Activated CD4-positive, alpha-beta T cell treated with anti-CD3 and anti-CD28 coated beads for 4 hours (primary cell): ENCODE measurements around the gene TMEM175.
"Not testable (repeated sequence)": the region's sequence is repeated elsewhere in the genome, so short reads cannot be mapped to it uniquely, and the experiment has no call there.

ENCODE experiments used
- DNase-seq, 2 donors: peaks; one replicate each; pipeline ENCODE4 v3.0.0-alpha.2; 2020

Gene TMEM175

GRCh38 chr4:973431-974397, 41.5 kb downstream of the TMEM175 start, which contains the start of gene DGKQ:
Gene DGKQ (minus strand): TSS chr4:973569. CDS start chr4:973482, 87 bp downstream.
- DNase-seq = peak; percentile 87 to 89

- no peak for DNase-seq
Observed at GRCh38 chr4:974668-975067, 42.4 kb downstream of the TMEM175 start.

DNA sequence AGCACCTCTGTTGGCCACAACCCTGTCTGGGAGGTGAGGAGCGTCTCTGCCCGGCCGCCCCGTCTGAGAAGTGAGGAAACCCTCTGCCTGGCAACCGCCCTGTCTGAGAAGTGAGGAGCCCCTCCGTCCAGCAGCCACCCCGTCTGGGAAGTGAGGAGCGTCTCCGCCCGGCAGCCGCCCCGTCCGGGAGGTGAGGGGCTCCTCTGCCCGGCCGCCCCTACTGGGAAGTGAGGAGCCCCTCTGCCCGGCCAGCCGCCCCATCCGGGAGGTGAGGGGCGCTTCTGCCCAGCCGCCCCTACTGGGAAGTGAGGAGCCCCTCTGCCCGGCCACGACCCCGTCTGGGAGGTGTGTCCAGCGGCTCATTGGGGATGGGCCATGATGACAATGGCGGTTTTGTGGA, 43.8 kb downstream of the TMEM175 start:
- not testable (repeated sequence) for DNase-seq

- no peak for DNase-seq
Observed at GRCh38 chr4:978957-979701, 46.9 kb downstream of the TMEM175 start.

DNA sequence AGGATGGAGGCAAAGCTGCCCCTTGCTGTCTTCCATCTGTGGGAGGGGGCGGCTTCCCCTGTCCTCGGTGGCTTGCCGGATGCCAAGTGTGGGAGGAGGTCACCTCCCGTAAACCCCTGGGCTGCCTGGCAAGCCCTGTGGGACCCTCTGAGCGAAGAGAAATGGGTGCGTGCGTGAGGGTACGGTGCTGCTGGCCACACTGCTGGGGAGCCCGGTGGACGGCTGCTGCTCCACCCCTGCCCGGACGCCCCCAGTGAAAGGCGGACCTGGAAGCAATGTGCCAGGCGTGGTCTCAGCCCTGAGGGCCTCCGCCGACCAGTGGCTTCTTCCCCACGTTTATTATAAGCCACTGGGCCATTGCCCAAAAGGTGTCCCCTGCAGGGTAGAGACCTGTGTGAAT, 50.0 kb downstream of the TMEM175 start:
- DNase-seq = no peak

DNA sequence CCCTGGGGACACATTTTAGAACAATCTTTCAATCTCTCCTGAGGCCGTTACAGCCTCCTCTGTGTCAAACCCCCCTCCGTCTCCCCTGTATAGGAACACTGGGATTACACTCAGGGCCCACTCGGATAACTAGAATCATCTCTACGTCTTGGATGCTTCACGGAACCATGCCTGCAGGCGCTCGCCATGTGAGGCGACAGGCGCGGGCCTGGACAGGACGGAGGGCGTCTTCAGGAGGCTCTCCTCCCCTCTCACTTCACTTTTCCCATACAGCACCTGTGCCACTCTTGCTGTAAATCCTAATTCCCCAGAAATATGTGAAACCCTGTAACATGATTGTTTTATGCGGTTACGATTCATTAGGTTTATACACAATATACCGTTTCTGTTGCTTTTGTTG, 50.6 kb downstream of the TMEM175 start:
- no peak for DNase-seq

- no peak for DNase-seq
Observed at GRCh38 chr4:984336-985054, 52.2 kb downstream of the TMEM175 start.

- DNase-seq = peak; percentile 70 to 71
Observed at GRCh38 chr4:985123-985830, 53.0 kb downstream of the TMEM175 start.

DNA sequence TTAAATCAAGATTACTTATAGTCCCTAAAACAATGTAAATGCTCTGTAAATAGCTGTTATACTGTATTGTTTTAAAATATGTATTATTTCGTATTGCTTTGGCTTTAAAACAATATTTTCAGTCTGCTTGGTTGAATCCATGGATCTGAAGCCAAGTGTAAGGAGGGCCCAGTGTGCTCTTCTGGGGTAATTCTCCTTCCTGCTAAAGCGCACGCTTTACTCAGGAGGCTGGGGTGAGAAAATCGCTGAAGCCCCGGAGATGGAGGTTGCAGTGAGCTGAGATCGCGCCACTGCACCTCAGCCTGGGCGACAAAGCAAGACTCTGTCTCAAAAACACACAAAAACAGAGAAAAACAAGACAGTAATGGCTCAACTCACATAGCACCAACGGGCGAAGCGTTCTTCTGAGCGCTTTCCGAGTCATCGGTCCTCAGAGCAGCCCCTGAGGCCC, 54.2 kb downstream of the TMEM175 start:
- no peak for DNase-seq

GRCh38 chr4:986879-987623, 54.8 kb downstream of the TMEM175 start, which contains the start of gene IDUA:
Gene IDUA (plus strand): TSS chr4:987044. CDS start chr4:987085, 41 bp downstream.
- peak; percentile 86 to 88 for DNase-seq

DNA sequence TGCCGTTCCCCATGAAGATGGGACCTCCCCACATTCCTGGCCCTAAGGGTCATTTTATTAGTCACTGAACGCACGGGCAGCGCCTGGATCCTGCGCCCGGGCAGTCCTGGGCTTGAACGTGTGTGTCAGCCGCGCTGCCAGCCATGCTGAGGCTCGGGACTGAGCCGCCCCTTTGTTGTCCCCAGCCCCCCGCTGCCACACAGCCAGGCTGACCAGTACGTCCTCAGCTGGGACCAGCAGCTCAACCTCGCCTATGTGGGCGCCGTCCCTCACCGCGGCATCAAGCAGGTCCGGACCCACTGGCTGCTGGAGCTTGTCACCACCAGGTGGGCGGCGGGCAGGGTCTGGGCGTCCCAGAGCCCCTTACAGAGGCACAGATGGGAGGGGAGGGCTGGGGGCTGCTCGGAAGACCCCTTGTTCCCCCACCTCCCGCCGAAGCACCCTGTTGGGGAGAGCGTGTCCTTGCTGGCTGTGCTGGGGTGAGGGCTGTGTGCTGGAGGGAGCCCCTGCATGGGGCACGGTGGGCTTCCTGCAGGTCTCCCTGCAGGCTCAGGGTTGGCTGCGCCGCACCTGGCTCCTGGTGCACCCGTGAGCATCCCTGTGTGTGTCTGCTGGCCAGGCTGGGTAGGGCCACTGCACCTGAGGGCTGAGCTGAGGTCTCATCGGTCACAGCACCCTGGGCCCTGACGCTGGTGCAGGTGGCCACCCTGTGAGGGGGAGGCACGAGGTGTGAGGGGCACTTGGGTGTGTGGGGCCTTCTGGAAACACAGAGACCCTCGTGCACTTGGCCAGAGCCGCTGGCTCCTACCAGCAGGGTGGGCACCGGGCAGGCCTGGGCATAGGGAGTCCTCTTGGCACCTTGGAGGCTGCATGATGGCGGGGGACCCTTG, 55.6 kb downstream of the TMEM175 start:
- DNase-seq = no peak

DNA sequence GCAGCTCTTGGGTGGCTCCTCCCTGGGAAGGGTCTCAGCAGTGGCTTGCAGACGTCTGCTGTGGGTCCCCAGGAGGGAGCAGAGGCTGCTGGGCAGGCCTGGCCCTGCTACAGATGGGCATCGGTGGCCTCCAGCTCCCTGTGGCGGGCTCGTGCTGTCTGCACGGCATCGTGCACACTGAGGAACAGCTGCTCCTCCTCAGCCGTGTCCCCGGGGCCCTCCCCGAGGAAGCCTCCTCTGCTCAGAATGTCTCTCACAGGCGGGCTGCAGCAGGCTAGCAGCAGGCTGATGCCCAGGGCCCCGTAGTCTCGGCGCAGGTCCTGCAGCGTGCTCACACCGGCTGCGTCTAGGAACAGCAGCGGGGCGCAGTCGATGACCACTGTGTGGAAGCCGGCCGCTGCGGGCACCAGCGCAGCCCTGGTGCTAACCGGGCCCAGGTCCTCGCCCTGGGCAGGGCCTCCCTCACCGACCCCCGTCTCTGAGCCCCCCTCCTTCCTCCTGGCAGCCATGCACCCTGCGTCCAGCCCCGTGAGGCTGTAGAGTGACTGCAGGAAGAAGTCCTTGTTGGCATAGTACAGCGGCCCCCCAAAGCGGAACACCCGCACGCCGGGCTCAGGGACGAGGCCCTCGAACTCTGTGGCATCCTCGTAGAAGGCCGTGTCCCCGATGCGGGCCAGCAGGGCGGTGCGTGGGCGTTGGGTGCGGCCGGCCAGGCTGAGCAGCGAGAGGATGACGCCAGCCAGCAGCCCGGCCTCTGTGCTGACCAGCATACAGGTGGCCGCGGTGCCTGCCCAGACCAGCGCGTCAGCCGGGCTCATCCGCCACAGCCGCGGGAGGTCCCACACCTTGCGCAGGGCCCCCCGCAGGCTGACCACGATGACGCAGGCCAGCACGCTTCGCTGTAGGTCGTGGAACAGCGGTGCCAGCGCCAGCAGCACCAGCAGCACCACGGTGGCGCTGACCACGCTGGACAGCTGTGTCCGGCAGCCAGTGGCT, 56.8 kb downstream of the TMEM175 start:
- no peak for DNase-seq

- no peak for DNase-seq
Observed at GRCh38 chr4:989722-990471, 57.6 kb downstream of the TMEM175 start.

DNA sequence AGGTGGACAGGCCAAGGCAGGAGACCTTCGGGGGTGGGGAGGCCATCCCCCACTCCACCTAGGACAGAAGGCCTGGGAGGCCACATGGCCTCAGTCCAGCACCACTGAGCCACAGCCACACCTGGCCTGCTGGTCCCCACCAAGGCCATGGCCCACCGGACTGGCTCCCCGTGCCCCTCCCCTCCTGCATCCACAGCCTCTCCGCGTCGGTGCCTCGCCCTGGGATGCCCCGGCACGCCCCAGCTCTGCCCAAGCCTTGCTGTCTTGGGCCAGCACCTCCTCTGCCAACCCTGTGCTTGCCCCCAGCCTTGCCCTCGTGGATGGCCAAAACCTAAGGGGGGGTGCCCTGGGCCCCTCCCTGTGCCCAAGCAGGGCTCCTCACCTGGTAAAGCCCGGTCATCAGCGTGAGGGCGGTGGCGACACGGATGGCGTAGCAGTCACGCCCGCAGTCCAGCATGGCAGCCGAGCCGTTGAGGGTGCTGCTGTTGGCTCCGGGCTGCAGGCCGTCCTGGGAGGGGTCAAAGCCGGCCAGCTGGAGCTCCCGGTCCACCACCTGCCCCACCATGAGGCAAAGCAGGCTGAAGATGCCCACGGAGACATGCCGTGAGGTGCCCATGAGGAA, 58.6 kb downstream of the TMEM175 start:
- DNase-seq = no peak

- no peak for DNase-seq
Observed at GRCh38 chr4:991451-992296, 59.4 kb downstream of the TMEM175 start.

DNA sequence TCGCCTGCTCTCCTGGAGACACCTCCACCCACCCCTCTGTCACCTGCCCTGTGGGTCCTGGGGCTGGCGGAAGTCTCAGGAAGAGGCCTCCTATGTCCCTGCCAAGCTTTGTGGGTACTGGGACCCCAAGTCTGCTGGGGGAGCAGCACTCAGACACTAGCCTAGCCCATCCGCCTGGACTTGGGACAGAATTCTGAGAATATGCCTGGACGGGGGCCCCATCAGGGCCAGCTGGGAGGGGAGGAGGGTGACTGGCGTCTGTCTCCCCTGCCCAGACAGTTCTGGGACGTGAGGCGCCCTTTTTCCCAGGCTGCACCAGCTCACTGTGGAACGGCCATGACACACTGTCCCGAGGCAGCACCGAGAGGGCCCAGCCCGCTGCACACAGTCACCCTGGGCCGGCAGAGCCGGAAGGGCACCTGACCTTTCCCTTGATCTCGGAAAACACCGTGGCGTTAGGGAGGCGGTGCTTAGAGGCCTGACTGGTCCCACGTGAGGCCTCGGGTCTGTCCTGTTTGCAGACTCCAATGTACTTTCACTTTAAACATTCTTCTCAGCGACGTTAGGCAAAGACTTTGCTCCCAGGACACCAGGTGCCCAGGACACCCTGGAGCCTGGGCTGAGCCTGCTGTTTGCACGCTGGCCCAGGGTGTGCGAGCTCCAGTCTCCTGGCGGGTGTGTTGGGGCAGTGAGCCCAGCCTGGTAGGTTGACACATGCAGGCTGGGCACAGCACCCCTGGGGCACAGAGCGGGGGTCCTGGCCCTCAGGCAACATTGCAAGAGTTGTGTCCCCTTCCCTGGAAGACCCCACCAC, 60.2 kb downstream of the TMEM175 start:
- DNase-seq = no peak
